Measurements from ENCODE around the gene ZBTB18.
A peak's percentile ranks its signal among the peaks of the same experiment; 100 is the strongest.
"Not testable (repeated sequence)": the region's sequence is repeated elsewhere in the genome, so short reads cannot be mapped to it uniquely, and the experiment has no call there.

The ZBTB18 gene

GRCh38 chr1:244041466-244042120, 9.5 kb upstream of the ZBTB18 start:
- no peak for DNase-seq (ENCODE audit: low read depth)

GRCh38 chr1:244042293-244042692, 8.8 kb upstream of the ZBTB18 start:
- no peak for DNase-seq (ENCODE audit: low read depth)

DNA sequence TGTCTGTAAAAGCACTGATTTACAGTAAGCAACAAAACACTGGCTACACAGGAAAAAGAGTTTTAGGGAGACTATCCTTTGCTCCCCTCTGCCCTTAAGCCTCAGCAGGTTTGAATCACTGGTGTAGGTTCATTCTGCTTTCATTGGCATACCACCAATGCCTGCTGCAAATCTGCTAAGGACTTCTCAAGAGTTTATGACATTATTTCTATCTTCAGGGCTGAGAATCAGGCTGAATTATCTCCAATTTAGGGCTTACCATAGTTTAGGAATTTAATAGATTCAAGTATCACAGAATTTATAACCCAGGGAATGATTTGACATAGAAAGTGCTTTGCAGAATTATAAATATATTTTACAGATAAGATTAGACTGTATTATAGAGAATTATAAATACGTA, 6.7 kb upstream of the ZBTB18 start:
- no peak for DNase-seq (ENCODE audit: low read depth)

GRCh38 chr1:244046254-244046653, 4.8 kb upstream of the ZBTB18 start:
- DNase-seq (ENCODE audit: low read depth), result not testable (repeated sequence)

DNA sequence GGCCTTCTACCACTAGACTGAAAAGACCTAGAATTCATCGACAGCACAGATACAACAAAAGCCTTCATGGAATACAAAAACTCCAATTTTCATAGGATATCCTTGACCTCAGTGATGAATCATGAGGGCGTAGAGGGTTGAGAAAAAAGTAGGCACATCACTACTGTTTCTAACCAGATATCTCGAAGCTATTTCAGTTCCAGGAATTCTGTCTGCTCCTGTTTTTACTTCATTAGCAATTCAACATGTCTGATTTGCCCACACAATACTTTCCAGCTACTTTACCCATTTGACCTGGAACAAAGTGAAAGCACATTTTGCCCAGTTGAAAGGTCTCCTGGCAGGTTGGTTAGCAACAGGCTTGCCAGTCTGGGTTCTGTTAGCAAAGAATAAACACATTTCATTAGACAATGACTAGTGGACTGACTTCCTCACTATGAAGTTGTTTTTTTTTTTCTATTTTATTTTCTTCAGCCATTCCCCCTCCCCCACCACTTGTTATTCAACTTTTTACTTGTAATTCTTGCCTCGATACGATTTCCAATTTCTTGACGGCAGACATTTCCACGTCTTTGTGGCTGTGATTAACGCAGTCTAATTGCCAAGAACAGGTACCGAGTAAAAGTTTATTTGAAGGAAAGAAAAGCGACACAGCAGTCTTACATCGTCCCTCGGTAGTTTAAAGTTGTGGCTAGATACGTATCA, 4.0 kb upstream of the ZBTB18 start:
- peak; percentile 8 for DNase-seq (ENCODE audit: low read depth)

DNA sequence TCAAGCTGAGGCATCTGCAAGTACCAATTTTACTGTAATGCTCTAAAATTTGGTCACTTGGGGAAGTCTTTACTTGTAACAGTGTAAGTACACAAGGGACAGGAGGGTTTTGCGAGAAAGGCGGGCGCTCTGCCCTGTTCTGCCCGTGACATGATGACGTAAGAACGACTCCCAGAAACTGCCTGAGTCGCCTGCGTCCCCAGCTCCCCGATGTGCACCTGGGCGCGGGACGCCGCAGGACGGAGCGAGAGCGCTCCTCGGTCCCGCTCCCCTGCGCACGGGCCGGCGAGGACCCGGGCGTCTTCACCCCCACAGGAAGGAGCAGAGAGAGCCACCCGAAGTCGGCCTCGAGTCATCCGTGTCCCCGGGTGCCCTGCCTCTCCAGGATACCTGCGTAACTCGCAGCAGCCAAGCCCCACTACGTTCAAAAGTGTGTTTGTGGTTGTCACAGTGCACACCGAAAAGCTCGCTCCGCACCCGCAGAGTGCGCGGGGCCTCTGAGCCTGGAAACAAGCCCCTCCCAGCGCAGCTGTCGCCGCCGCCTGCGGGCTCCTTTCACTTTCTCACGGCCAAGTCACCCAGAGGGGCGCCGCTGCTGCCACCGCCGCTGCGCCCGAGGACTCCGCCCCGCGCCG, 3.3 kb upstream of the ZBTB18 start:
- no peak for DNase-seq (ENCODE audit: low read depth)

DNA sequence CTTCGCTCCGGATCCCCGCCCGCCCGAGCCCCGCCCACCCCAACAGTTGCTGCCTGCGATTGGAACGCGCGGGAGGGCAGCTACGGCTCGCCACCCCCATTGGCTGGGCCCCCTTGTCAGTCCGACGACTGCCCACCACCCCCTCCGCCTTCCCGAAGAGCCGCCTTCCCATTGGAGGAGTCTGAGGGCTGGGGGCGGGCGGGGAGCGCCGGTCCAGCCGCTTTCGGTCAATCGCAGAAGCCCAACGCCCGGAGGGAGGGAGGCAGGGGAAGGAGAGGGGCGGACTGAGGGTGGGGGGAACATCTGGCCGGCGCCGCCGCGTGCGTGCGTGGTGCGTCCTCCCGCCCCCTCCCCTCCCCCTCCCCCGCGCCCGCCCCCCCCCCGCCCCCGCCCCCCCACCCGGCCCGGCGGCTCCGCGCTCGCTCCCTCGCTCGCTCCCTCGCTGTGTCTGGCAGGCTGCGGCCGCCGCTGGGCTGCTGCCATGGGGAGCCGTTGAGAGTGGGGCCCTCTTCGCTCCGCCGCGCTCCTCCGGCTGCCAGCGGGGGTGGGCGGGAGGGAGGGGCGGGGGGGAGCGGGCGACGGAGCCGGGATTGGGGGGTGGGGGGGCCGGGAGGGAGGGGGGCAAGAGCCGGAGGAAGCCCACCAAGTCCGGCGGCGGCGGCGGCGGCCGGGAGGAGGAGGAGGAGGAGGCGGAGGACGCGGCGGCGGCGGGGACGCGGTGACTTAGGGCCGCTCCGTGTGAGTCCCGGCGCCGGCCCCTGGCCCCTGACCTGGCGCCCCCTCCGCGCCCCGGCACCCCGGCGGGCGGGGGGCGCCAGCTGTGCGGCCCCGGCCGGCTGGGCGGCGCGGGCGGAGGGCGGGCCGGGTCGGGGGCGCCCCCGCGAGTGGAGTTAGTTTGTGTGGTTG, 2.6 kb upstream of the ZBTB18 start:
- peak; percentile 97 for DNase-seq (ENCODE audit: low read depth)

GRCh38 chr1:244049162-244050013, 1.7 kb upstream of the ZBTB18 start:
- DNase-seq (ENCODE audit: low read depth), result peak; percentile 46

DNA sequence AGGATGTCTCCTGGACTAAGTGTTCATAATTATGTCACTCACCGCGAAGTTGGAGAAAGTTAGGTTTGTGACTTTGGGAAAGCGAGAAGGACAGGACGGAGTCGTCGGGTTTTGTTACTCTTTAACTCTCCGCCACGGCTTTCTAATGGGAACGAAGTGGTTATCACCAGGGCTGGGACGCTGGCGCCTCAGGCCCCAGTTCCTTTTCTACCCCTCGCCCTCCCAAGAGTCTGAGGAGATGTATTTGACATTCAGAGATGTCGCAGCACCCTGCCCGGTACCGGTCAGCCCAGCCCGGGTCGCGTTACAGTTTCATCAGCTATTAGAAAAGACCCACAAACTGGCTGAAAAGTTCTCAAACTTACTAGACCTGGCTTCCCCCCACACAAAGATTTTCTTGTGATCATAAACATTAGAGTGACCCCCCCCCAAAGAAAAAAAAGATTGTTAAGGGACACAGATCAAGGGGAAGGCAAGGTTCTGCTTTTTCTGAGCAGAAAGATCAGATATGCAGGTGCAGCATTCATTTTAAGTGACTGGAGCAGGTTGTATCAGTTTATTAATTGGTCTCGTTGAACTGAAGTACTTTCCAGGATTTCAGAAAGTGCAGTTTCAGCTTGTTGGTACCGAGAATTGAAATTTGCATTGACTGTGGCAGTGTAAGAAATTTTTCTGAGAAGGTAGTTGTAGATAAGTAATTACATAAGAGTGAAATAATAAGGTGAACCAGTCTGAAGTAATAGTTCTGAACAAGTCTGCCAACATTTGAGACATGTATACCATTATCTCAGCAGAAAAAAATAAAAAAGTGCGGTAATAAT, 859 bp upstream of the ZBTB18 start:
- no peak for DNase-seq (ENCODE audit: low read depth)

GRCh38 chr1:244052016-244052727, 1.1 kb downstream of the ZBTB18 start:
- no peak for DNase-seq (ENCODE audit: low read depth)

DNA sequence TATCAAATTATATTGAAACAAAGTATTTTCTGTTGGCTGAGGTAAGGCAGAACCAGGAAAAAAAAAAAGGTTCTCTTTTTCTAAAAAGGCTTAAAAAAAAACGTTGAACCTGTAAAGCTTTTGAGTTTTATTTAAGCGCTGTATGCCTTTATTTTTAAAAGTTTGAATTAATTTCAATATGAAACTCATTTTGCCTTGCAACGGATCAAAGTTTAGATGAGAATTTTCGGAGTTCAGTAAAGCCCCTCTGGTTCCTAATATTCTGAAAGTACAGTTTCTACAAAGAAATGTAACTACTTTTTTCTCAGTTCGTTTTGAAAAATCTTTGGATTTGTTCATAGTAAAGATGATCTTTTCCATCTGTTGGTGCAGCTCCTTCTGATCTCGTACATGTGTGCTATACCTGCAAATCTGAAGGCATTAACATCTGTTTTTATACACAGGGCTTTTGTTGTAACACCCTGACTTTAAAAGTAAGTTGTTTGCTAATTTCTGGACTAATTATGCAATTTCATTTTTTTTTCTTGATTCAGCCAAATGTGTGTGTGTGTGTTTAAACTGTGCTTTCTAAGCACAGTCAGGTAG, 1.7 kb downstream of the ZBTB18 start:
- DNase-seq (ENCODE audit: low read depth), result no peak

- no peak for DNase-seq (ENCODE audit: low read depth)
Observed at GRCh38 chr1:244053831-244054230, 2.7 kb downstream of the ZBTB18 start.

DNA sequence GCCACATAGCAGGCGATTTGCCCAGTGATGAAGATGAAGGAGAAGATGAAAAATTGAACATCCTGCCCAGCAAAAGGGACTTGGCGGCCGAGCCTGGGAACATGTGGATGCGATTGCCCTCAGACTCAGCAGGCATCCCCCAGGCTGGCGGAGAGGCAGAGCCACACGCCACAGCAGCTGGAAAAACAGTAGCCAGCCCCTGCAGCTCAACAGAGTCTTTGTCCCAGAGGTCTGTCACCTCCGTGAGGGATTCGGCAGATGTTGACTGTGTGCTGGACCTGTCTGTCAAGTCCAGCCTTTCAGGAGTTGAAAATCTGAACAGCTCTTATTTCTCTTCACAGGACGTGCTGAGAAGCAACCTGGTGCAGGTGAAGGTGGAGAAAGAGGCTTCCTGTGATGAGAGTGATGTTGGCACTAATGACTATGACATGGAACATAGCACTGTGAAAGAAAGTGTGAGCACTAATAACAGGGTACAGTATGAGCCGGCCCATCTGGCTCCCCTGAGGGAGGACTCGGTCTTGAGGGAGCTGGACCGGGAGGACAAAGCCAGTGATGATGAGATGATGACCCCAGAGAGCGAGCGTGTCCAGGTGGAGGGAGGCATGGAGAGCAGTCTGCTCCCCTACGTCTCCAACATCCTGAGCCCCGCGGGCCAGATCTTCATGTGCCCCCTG, 3.3 kb downstream of the ZBTB18 start:
- DNase-seq (ENCODE audit: low read depth), result no peak

DNA sequence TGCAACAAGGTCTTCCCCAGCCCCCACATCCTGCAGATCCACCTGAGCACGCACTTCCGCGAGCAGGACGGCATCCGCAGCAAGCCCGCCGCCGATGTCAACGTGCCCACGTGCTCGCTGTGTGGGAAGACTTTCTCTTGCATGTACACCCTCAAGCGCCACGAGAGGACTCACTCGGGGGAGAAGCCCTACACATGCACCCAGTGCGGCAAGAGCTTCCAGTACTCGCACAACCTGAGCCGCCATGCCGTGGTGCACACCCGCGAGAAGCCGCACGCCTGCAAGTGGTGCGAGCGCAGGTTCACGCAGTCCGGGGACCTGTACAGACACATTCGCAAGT, 3.8 kb downstream of the ZBTB18 start:
- no peak for DNase-seq (ENCODE audit: low read depth)

GRCh38 chr1:244056577-244056976, 5.5 kb downstream of the ZBTB18 start:
- no peak for DNase-seq (ENCODE audit: low read depth)

DNA sequence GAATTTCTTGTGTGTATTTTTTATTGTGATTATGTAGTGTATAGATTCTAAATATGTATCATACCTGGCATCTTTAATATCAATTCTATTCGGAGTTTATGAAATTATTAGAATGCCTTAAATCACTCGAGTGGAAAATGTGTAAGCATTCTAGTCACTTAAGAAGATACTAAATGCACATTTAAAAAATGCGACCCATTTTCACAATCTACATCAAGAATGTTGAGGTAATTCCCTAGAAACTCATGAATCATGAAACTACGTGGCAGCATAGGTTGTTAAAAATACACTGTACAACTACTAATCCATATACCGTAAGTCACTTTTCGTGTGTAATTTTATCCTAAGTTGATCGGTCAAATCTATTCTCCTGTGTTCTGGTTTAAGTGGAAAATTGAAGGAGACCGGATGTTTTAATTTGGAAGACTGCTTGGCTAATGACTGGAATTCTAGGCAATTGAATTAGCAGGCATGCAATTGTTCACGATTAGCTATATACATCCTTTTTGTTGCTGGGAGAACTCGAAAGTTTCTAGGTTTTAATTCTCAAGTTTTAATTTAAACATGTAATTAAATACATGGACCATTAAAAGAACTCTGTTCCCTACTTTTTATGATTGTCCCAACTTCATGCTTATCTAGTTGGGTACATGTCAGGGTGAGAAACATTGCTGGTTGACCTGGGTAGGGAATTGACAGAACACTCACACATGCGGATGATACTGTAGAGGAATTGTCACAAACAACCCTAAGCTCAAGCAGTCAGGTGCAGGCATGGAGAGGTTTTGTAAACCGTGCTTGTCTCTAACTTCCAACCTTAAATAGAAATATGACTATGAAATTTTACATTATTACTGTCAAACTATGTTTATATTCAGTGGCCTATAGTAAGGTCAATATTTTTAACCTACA, 6.6 kb downstream of the ZBTB18 start:
- DNase-seq (ENCODE audit: low read depth), result no peak

DNA sequence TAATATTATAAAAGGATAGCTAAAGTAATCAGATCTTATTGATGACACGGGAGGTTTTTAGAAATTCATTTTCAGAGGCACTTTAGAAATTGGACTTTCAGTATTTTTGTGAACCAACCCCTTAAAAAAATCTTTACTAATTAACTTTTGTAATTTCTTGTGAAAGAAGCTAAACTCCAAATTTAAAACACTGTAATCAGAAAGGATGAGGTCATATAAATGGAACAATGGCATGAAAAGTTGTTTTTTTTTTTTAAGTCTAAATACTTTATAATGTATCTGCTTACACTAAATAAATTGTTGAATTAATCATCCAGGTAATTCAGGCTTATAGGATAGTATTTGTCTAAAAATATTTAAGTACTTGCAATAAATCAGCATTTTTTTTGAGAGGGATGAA, 9.0 kb downstream of the ZBTB18 start:
- DNase-seq (ENCODE audit: low read depth), result no peak

GRCh38 chr1:244060686-244061085, 9.6 kb downstream of the ZBTB18 start:
- DNase-seq (ENCODE audit: low read depth), result no peak
